H9 (cell line): ENCODE data around the gene TPD52L2. TPM values are rescaled to one million over a fixed set of nuclear protein-coding genes. Genes with fewer than 3 reads are reported as not detected.

Experiments
- DNase-seq: peaks from one replicate; pipeline ENCODE4 v3.0.0-alpha.2; 2017
- H2AFZ ChIP-seq: one replicate; pipeline ENCODE4 v1.6.1; 2013; ENCODE audit warnings: mild to moderate bottlenecking, low read length, control low read depth, moderate library complexity
- H2AK5ac ChIP-seq: 2 replicates; pipeline ENCODE4 v1.6.1; 2013; ENCODE audit warnings: low read length, control low read depth, mixed read lengths; ENCODE audit not compliant: insufficient read length
- H2BK120ac ChIP-seq: one replicate; pipeline ENCODE4 v1.6.1; 2013; ENCODE audit warnings: low read depth, mild to moderate bottlenecking, low read length, control low read depth, inconsistent platforms; ENCODE audit not compliant: poor library complexity, severe bottlenecking
- H2BK12ac ChIP-seq: 2 replicates; pipeline ENCODE4 v1.6.1; 2013; ENCODE audit warnings: low read length, control low read depth, mixed read lengths, low read depth; ENCODE audit not compliant: insufficient read length
- H2BK15ac ChIP-seq: 2 replicates; pipeline ENCODE4 v1.6.1; 2013; ENCODE audit warnings: low read depth, low read length, control low read depth
- H2BK20ac ChIP-seq: one replicate; pipeline ENCODE4 v1.6.1; 2013; ENCODE audit warnings: low read depth, mild to moderate bottlenecking, low read length, control low read depth, inconsistent platforms; ENCODE audit not compliant: poor library complexity, severe bottlenecking
- H2BK5ac ChIP-seq: 2 replicates; pipeline ENCODE4 v1.6.1; 2013; ENCODE audit warnings: low read length, control low read depth, mixed read lengths; ENCODE audit not compliant: insufficient read length
- H3K14ac ChIP-seq: 2 replicates; pipeline ENCODE4 v1.6.1; 2013; ENCODE audit warnings: low read length, control low read depth; ENCODE audit not compliant: insufficient read depth
- H3K18ac ChIP-seq: 2 replicates; pipeline ENCODE4 v1.6.1; 2013; ENCODE audit warnings: low read depth, mild to moderate bottlenecking, mixed read lengths, low read length, control low read depth; ENCODE audit not compliant: insufficient read length
- H3K23ac ChIP-seq: 2 replicates; pipeline ENCODE4 v1.6.1; 2013; ENCODE audit warnings: low read length, control low read depth, mixed read lengths, low read depth; ENCODE audit not compliant: insufficient read length
- H3K23me2 ChIP-seq: 2 replicates; pipeline ENCODE4 v1.6.1; 2013; ENCODE audit warnings: low read depth, mild to moderate bottlenecking, mixed read lengths, low read length, control low read depth; ENCODE audit not compliant: insufficient read length, poor library complexity, severe bottlenecking
- H3K27ac ChIP-seq: 2 replicates; pipeline ENCODE4 v1.5.1; 2013; ENCODE audit warnings: low read length, control low read depth, mixed read lengths, low read depth; ENCODE audit not compliant: insufficient read length
- H3K27me3 ChIP-seq: 2 replicates; pipeline ENCODE4 v1.6.1; 2013; ENCODE audit warnings: low read length, control low read depth, inconsistent platforms; ENCODE audit not compliant: insufficient read depth
- H3K4ac ChIP-seq: 2 replicates; pipeline ENCODE4 v1.6.1; 2013; ENCODE audit warnings: low read depth, mild to moderate bottlenecking, control low read depth, inconsistent platforms, low read length, moderate library complexity
- H3K4me1 ChIP-seq: 2 replicates; pipeline ENCODE4 v1.6.1; 2013; ENCODE audit warnings: low read length, control low read depth, inconsistent platforms; ENCODE audit not compliant: insufficient read depth
- H3K4me2 ChIP-seq: 2 replicates; pipeline ENCODE4 v1.6.1; 2013; ENCODE audit warnings: low read length, control low read depth, mixed read lengths; ENCODE audit not compliant: insufficient read length, insufficient read depth
- H3K56ac ChIP-seq: 2 replicates; pipeline ENCODE4 v1.6.1; 2013; ENCODE audit warnings: low read depth, mild to moderate bottlenecking, mixed read lengths, low read length, control low read depth; ENCODE audit not compliant: insufficient read length
- H3K79me1 ChIP-seq: 2 replicates; pipeline ENCODE4 v1.6.1; 2013; ENCODE audit warnings: low read depth, mild to moderate bottlenecking, moderate library complexity, low read length, control low read depth, inconsistent platforms; ENCODE audit not compliant: insufficient read depth, poor library complexity, severe bottlenecking
- H3K79me2 ChIP-seq: 2 replicates; pipeline ENCODE4 v1.6.1; 2013; ENCODE audit warnings: low read length, control low read depth, inconsistent platforms; ENCODE audit not compliant: insufficient read depth
- H3K9ac ChIP-seq: 2 replicates; pipeline ENCODE4 v1.6.1; 2013; ENCODE audit warnings: low read length, control low read depth, mixed read lengths; ENCODE audit not compliant: insufficient read length; ENCODE audit errors: extremely low read depth
- H3K9me3 ChIP-seq: one replicate; pipeline ENCODE4 v1.6.1; 2013; ENCODE audit warnings: low read depth, low read length, inconsistent platforms; ENCODE audit not compliant: control insufficient read depth
- H3T11ph ChIP-seq: one replicate; pipeline ENCODE4 v1.6.1; 2013; ENCODE audit warnings: mild to moderate bottlenecking, low read length, control low read depth, inconsistent platforms
- H4K20me1 ChIP-seq: one replicate; pipeline ENCODE4 v1.6.1; 2013; ENCODE audit not compliant: control insufficient read depth, insufficient read length, insufficient read depth
- H4K5ac ChIP-seq: 2 replicates; pipeline ENCODE4 v1.6.1; 2013; ENCODE audit warnings: low read depth, mild to moderate bottlenecking, mixed read lengths, low read length, control low read depth; ENCODE audit not compliant: insufficient read length
- H4K8ac ChIP-seq: replicated peaks from 2 replicates; pipeline ENCODE4 v1.6.1; 2013; ENCODE audit warnings: low read length, control low read depth, mixed read lengths, low read depth; ENCODE audit not compliant: insufficient read length
- H4K91ac ChIP-seq: 2 replicates; pipeline ENCODE4 v1.6.1; 2013; ENCODE audit warnings: low read depth, mild to moderate bottlenecking, moderate library complexity, mixed read lengths, low read length, control low read depth; ENCODE audit not compliant: insufficient read length
- H3K27ac Mint-ChIP-seq, 3 experiments: 2 replicates in 2 of 3; 3 replicates in 1 of 3; pipeline ENCODE4 v1.8.0; 2020 to 2021; ENCODE audit warnings: mixed read lengths in 3 of 3, mild to moderate bottlenecking in 1 of 3, moderate library complexity in 1 of 3
- H3K27me3 Mint-ChIP-seq: 2 replicates; pipeline ENCODE4 v1.8.0; 2021; ENCODE audit warnings: low read depth, mild to moderate bottlenecking, moderate library complexity, mixed read lengths
- H3K36me3 Mint-ChIP-seq, 3 experiments: 2 replicates in 2 of 3; 3 replicates in 1 of 3; pipeline ENCODE4 v1.8.0; 2020 to 2021; ENCODE audit warnings: low read depth in 3 of 3, mixed read lengths in 3 of 3; ENCODE audit not compliant: insufficient read depth in 1 of 3
- H3K4me1 Mint-ChIP-seq, 2 experiments: 2 replicates each; pipeline ENCODE4 v1.8.0; 2020; ENCODE audit warnings: mixed read lengths in 2 of 2
- H3K4me3 Mint-ChIP-seq, 2 experiments: 2 replicates in 1 of 2; 3 replicates in 1 of 2; pipeline ENCODE4 v1.8.0; 2020 to 2021; ENCODE audit warnings: mild to moderate bottlenecking in 2 of 2, mixed read lengths in 2 of 2, moderate library complexity in 1 of 2
- H3K9me3 Mint-ChIP-seq, 2 experiments: 2 replicates in 1 of 2; 3 replicates in 1 of 2; pipeline ENCODE4 v1.8.0; 2020; ENCODE audit warnings: mild to moderate bottlenecking in 2 of 2, mixed read lengths in 2 of 2, moderate library complexity in 1 of 2
- WGBS: extraction: QIAGEN DNeasy Blood & Tissue Kit; methylation state at CpG from one replicate; pipeline ENCODE4 v1.1.7; 2013; ENCODE audit warnings: missing lambda C conversion rate, low lambda C conversion rate, mixed read lengths; ENCODE audit not compliant: insufficient read length; ENCODE audit errors: extremely low coverage; 5-methylcytosine and 5-hydroxymethylcytosine counted together
- total RNA-seq: library from RNA; stranded (reverse); gene quantifications from 2 replicates; pipeline ENCODE4 v1.2.1, GENCODE V29; 2021
- TF ChIP-seq, protein P1 (sequence below): fragments of 200-600 bp; sonication (generic); conservative IDR thresholded peaks from 3 replicates; pipeline ENCODE4 v1.8.0; 2021; ENCODE audit warnings: antibody characterized with exemption, mild to moderate bottlenecking

TPD52L2 gene
- total RNA-seq, 1 experiment from 2014 or later, result 94.1 TPM

- Histone ChIP-seq H3K23ac (no peak overlapping the region), H3T11ph (no peak overlapping the region), H2BK15ac (no peak overlapping the region), H4K91ac (no peak overlapping the region), H2BK12ac (no peak overlapping the region), H2AK5ac (no peak overlapping the region), H4K20me1 (no peaks in the 10 kb centered on the region), H3K4me1 (no peaks in the 10 kb centered on the region), H3K79me1 (no peaks in the 10 kb centered on the region), H4K5ac (no peak overlapping the region), H3K79me2 (0 out of 2 replicates have a peak, but pooled peaks cover 4% of the 10 kb centered on the region), H2BK120ac (no peak overlapping the region), H3K27ac (no peak overlapping the region), H2AFZ (no peak overlapping the region), H2BK20ac (no peak overlapping the region), H3K27me3 (no peaks in the 10 kb centered on the region), H3K4me2 (no peak overlapping the region), H3K9ac (no peak overlapping the region), H3K18ac (no peak overlapping the region), H3K4ac (no peak overlapping the region), H3K9me3 (no peaks in the 10 kb centered on the region), H4K8ac (no peak overlapping the region), H3K23me2 (peaks cover 6% of the 10 kb centered on the region), H3K14ac (no peak overlapping the region), H3K56ac (no peak overlapping the region), H2BK5ac (no peak overlapping the region)
- H3K27ac Mint-ChIP-seq, result peak overlapping the region in 1 of 3 experiments; percentile 80; a peak in 1 of 7 replicates
- H3K4me1 Mint-ChIP-seq, result no peaks in the 10 kb centered on the region
- no peak for DNase-seq
- TF ChIP-seq, protein P1, sequence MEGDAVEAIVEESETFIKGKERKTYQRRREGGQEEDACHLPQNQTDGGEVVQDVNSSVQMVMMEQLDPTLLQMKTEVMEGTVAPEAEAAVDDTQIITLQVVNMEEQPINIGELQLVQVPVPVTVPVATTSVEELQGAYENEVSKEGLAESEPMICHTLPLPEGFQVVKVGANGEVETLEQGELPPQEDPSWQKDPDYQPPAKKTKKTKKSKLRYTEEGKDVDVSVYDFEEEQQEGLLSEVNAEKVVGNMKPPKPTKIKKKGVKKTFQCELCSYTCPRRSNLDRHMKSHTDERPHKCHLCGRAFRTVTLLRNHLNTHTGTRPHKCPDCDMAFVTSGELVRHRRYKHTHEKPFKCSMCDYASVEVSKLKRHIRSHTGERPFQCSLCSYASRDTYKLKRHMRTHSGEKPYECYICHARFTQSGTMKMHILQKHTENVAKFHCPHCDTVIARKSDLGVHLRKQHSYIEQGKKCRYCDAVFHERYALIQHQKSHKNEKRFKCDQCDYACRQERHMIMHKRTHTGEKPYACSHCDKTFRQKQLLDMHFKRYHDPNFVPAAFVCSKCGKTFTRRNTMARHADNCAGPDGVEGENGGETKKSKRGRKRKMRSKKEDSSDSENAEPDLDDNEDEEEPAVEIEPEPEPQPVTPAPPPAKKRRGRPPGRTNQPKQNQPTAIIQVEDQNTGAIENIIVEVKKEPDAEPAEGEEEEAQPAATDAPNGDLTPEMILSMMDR, result no peak
- H3K9me3 Mint-ChIP-seq, result no peaks in the 10 kb centered on the region
- no peaks in the 10 kb centered on the region for H3K27me3 Mint-ChIP-seq
- peaks cover 17 to 43% (median 42%) of the 10 kb centered on the region in 3 experiments for H3K36me3 Mint-ChIP-seq
- no CpG with 5 or more reads among the region's 9 CpGs for WGBS
- H3K4me3 Mint-ChIP-seq, result no peak overlapping the region
These were observed 70.4 kb downstream of the TPD52L2 start for GRCh38 chr20:63935447-63935846.
